Measurements from ENCODE around the gene ARX.
A peak's percentile ranks its signal among the peaks of the same experiment; 100 is the strongest.

Gene ARX

GRCh38 chrX:25015486-25016360, at the start of gene ARX:
Gene ARX, minus strand, starts transcription at chrX:25015965. Its CDS starts 228 bp downstream, at chrX:25015737.
- peak; percentile 23 for DNase-seq

- DNase-seq = no peak
These were observed 43.5 kb upstream of the ARX start for GRCh38 chrX:25059273-25059672.

DNA sequence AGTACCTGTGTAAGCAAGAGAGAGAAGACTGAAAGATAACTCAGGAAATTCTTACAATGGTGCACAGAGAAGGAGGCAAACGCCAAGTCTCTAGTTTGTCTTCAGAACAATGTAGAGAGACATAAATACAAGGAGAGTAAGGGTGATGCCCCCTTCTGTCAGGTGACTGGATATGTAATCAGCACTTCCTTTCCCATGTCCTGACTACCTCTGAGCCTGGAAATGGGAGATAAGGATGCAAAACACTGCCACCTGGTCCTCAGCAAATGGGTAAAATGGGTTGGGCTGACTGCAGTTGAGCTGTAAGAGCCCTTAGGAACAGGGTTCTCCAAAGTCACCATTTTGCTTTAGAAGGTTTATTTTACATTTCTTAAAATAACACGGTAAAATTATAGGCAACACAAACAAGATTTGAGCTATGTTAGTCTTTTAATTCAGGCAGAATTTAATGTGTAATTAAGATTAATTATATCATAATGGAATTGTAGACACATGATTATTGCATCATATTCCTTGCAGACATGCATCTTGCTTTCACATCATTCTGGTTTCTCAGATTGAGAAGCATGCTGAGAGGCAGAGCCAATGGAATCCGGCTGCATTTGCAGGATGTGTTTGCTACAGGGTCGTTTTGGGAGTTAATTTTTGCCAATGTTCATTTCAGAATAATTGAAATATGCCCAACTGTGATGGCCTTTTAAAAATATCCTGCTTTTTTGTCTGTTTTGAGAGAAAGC, 37.2 kb upstream of the ARX start:
- DNase-seq = no peak

- DNase-seq = no peak
These were observed 34.2 kb upstream of the ARX start for GRCh38 chrX:25049971-25050370.

- DNase-seq = peak; percentile 25
These were observed 33.6 kb upstream of the ARX start for GRCh38 chrX:25049357-25049756.

DNA sequence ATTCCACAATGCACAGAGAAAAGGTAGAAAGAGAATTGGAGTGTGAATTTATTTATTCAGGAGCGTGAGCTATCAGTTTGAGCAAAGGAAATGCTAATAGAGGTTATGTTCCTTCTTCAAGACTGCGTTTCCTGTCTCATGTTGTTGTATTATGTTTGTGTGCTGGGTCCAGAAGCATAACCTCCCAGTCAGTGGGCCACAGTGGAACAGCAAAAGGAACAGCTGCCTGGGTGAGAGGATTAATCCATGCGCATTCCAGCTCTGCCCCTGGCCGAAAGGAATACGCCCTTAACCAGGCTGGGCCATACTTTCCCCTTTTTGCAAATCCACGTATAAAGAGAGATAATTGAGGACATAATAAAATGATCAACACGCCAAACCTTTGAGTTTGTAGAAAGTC, 32.4 kb upstream of the ARX start:
- DNase-seq = no peak

- no peak for DNase-seq
These were observed 27.4 kb upstream of the ARX start for GRCh38 chrX:25043192-25043591.

- DNase-seq = no peak
These were observed 23.3 kb upstream of the ARX start for GRCh38 chrX:25039036-25039435.

GRCh38 chrX:25034889-25035288, 19.1 kb upstream of the ARX start:
- DNase-seq = no peak

DNA sequence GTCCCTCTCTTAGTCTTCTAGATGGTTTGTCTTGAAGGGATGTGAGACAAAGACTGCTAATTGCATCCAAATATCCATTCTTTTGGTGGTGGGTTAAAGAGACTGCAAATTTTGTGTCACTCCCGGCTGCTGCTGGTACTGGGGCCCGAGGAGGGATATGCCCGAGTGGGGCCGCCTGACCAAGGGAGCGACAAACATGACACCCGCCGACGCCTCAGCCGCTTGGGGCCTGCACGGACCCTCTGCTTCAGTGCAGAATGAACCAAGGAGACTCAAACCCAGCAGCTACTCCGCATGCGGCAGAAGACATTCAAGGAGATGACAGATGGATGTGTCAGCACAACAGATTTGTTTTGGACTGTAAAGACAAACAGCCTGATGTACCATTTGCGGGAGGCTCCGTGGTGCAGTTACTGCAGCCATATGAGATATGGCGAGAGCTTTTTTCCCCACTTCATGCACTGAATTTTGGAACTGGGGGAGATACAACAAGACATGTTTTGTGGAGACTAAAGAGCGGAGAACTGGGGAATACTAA, 13.6 kb upstream of the ARX start:
- DNase-seq = no peak

DNA sequence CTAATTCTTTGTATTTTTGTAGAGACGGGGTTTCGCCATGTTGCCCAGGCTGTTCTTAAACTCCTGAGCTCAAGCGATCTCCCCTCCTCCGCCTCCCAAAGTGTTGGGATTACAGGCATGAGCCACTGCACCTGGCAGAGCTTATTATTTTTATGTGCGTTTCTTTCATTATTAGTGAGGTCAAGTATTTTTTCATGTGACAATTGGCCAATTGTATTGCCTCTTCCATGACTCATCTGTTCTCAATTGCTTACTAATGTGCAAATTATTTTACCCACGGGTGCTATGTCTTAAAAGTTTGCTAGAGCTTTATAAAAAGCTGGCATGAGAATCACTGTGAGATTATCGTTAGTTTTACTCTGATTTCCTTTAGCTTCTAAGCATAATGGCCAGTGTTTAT, 13.0 kb upstream of the ARX start:
- DNase-seq = no peak

DNA sequence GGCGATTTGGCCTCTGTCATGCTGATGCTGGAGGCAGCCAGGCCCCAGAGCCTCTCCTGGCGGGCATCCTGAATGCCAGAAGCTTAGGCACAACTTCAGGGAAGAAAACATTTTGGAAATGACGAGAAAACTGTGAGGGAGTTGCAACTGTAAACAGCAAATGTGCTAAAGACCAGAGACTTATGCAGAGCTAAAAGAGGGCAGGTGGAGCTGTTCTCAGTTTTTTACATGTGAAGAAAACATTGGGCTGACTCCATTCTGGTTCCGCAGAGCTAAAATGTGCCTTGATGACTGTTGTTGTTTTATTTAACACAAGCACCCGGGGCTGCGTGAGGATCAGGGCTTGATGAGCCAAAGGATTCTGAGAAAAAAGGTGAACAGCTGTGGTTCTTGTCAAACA, 10.8 kb upstream of the ARX start:
- no peak for DNase-seq

DNA sequence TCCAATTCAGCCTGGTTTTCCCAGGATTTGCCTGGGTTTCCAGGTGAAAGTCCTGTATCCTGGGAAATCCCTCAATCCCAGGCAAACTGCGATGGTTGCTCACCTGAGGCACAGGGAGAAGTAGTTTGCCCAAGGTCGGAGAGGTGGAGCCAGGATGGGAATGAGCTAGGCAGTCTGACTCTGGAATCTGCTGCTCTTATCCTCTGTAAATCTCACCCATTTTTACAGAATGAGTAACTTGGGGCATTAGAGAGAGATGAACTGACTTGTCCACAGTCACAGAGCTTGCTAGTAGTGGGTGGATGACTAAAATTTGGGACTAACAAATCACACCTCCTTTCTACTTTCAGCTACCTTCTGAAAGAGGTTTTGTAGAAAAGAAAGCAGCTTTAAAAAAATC, 9.8 kb upstream of the ARX start:
- no peak for DNase-seq

GRCh38 chrX:25023908-25024307, 8.1 kb upstream of the ARX start:
- no peak for DNase-seq

- DNase-seq = no peak
These were observed 6.9 kb upstream of the ARX start for GRCh38 chrX:25022499-25023325.

- peak; percentile 19 for DNase-seq
These were observed 5.2 kb upstream of the ARX start for GRCh38 chrX:25020905-25021449.

- no peak for DNase-seq
These were observed 4.7 kb upstream of the ARX start for GRCh38 chrX:25020391-25020904.

GRCh38 chrX:25019707-25020390, 4.1 kb upstream of the ARX start:
- no peak for DNase-seq

GRCh38 chrX:25018682-25019081, 2.9 kb upstream of the ARX start:
- DNase-seq = no peak

DNA sequence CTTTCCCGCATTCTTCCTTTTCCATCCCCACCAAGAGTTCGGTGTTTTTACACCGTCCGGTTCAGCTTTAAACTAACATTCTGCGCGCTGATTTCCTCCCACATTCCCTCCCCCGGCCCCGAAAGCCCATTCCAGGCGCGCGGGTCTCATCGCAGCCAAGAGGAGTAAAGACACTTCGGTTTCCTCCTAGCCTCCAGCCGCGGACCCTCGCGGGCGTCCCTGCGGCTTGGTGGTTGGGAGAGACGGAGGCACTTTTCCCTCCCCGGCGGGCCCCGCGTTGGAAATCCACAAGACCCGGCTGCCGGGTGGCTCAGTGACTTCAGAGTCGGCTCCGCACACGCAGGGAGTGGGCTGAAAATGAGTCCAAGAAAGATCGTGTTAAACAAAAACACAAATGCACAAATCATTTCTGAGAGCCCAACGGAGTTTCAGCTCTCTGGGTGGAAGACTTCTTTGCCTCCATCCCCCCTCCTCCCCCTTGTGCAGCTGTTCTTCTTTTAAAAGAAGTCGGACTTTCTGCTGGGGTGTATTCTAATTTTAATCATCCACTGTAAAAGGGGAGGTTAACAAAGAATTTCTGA, 2.0 kb upstream of the ARX start:
- no peak for DNase-seq

DNA sequence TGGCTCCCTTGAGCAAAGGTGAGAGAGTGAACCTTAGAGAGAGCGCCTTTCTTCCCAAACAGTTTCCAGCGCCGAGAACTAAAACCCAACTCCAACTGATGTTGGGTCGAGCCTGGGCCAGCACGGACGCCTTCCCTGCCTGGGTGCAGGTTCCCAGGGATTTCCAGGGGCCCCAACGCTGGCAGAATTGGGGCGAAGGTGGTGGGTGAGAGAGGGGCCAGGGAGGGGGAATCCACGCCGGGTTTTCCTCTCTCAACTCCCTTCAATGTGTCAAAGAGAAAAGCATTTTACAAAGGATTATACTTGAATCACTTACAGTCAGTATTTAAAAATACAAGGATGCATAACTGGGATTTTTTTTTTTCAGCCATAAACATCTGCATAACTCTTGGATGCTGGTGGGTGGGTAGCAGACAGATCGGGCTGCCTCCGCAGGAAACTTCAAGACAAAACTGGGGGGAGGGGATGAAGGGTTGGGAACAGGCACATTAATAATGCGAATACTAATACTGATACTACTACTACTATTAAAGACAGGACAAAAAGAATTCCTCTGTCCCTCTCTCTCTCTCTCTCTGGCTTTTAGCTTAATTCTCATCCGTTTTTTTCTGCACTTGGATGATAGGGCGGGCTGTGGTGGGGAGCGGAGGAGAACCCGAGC, 1.3 kb upstream of the ARX start:
- no peak for DNase-seq
